GM12878 (cell line): ENCODE measurements around the gene CMC1. TPM values are rescaled to one million over a fixed set of nuclear protein-coding genes. Genes with fewer than 3 reads are reported as not detected.

Source experiments
- ASH2L ChIP-seq: fragments of 300-600, 200-600 bp; sonication (generic); IDR thresholded peaks from 2 replicates; pipeline ENCODE4 v1.6.1; 2017; ENCODE audit warnings: low read depth, mild to moderate bottlenecking, borderline replicate concordance
- BACH1 ChIP-seq: fragments of 450-650 bp; IDR thresholded peaks from 2 replicates; pipeline ENCODE4 v1.6.1; 2017; ENCODE audit warnings: mild to moderate bottlenecking, borderline replicate concordance
- CBFB ChIP-seq: IDR thresholded peaks from 2 replicates; pipeline ENCODE4 v1.6.1; 2016; ENCODE audit warnings: antibody characterized with exemption, low read depth
- IKZF1 ChIP-seq: fragments of 450-650 bp; conservative IDR thresholded peaks from 2 replicates; pipeline ENCODE4 v1.6.1; 2017; ENCODE audit warnings: antibody characterized with exemption, mild to moderate bottlenecking
- MYB ChIP-seq: fragments of 150-350 bp; IDR thresholded peaks from 2 replicates; pipeline ENCODE4 v1.6.1; 2014; ENCODE audit warnings: mild to moderate bottlenecking, low read depth, low read length, borderline replicate concordance
- RB1 ChIP-seq: fragments of 450-650 bp; formaldehyde crosslinking; IDR thresholded peaks from 2 replicates; pipeline ENCODE4 v1.6.1; 2017; ENCODE audit warnings: mild to moderate bottlenecking, borderline replicate concordance
- SIX5 ChIP-seq: IDR thresholded peaks from 2 replicates; pipeline ENCODE4 v1.6.1; 2011; ENCODE audit warnings: mild to moderate bottlenecking, low read depth, low read length, moderate library complexity; ENCODE audit not compliant: severe bottlenecking
- SP1 ChIP-seq: IDR thresholded peaks from one replicate; pipeline ENCODE4 v1.6.1; 2011; ENCODE audit warnings: low read depth, low read length
- TBL1XR1 ChIP-seq: IDR thresholded peaks from 2 replicates; pipeline ENCODE4 v1.6.1; 2012; ENCODE audit warnings: low read depth, low read length, improper control_type of control experiment
- TCF3 ChIP-seq: IDR thresholded peaks from 2 replicates; pipeline ENCODE4 v1.6.1; 2012; ENCODE audit warnings: low read depth, mild to moderate bottlenecking, low read length, borderline replicate concordance; ENCODE audit not compliant: insufficient read depth
- YY1 ChIP-seq: IDR thresholded peaks from 2 replicates; pipeline ENCODE4 v1.6.1; 2011; ENCODE audit warnings: low read depth, mild to moderate bottlenecking, low read length
- ZBED1 ChIP-seq: IDR thresholded peaks from 2 replicates; pipeline ENCODE4 v1.6.1; 2016; ENCODE audit warnings: borderline replicate concordance
- ZNF622 ChIP-seq: fragments of 450-650 bp; IDR thresholded peaks from 2 replicates; pipeline ENCODE4 v1.6.1; 2017; ENCODE audit warnings: mild to moderate bottlenecking, inconsistent platforms
- polyA plus RNA-seq, 11 experiments: library from polyadenylated mRNA; depleted of rRNA in 4 of 11; unstranded in 6 of 11; stranded (reverse) in 5 of 11; fragments of >200 nt; fragmentation: Nextera tagmentation in 4 of 11; fragmentation: Illumina TruSeq in 1 of 11; extraction: Ambion mirVana in 4 of 11; extraction: Trizol in 1 of 11; gene quantifications; 1 replicate in 1 of 11; 2 replicates in 10 of 11; pipeline versions ENCODE4 v1.2.1 to v1.2.3, GENCODE V29; 2011 to 2016; ENCODE audit warnings: inconsistent platforms in 2 of 11, missing spikeins in 2 of 11, low read depth in 1 of 11
- total RNA-seq, 4 experiments: library from RNA; depleted of rRNA in 3 of 4; stranded (reverse); fragments of >200 nt in 3 of 4; fragmentation: Illumina TruSeq in 1 of 4; extraction: Trizol in 1 of 4; gene quantifications; 2 replicates each; pipeline versions ENCODE4 v1.2.1 to v1.2.3, GENCODE V29; 2013 to 2021
- TF ChIP-seq, protein P1 (sequence below): fragments of 450-650 bp; IDR thresholded peaks from 2 replicates; pipeline ENCODE4 v1.6.1; 2016; ENCODE audit warnings: mild to moderate bottlenecking
- TF ChIP-seq, protein P2 (sequence below): IDR thresholded peaks from 2 replicates; pipeline ENCODE4 v1.6.1; 2011; ENCODE audit warnings: borderline replicate concordance, low read depth, mild to moderate bottlenecking, moderate library complexity, mixed read lengths, low read length; ENCODE audit not compliant: insufficient read depth; ENCODE audit errors: extremely low read length
- TF ChIP-seq, protein P3 (sequence below): IDR thresholded peaks from 2 replicates; pipeline ENCODE4 v1.6.1; 2012; ENCODE audit warnings: low read depth, low read length, improper control_type of control experiment
- TF ChIP-seq, protein P4 (sequence below): fragments of 450-650 bp; IDR thresholded peaks from 2 replicates; pipeline ENCODE4 v1.6.1; 2017; ENCODE audit warnings: low read depth, mild to moderate bottlenecking, moderate library complexity
- TF ChIP-seq, protein P5 (sequence below): fragments of 450-650 bp; IDR thresholded peaks from 2 replicates; pipeline ENCODE4 v1.6.1; 2017; ENCODE audit warnings: mild to moderate bottlenecking, low read depth, inconsistent platforms; ENCODE audit not compliant: poor library complexity, severe bottlenecking

The CMC1 gene
- total and polyA plus RNA-seq, 10 of the 15 experiments (the other 5 are each of a cell fraction or from before 2014, with no cell fraction given): 12.3 to 118 (median 29.3) TPM

DNA sequence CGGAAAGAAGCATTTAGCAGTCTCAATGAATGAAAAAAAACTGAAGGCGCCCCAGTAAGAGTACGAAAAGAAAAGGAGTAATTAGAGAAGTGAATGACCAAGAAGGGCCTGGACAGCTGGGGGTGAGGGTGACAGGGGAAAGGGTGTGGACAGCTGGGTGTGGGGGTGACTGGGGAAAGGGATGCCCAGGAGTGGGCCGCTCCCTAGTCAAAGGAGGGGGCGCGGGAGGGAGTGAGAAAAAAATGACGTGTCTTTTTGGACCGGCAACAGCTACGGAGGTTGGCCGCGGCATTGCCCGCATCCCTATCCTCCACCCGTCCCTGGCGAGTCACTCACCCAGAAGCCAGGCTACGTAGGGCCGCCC lies 106.8 kb downstream of the CMC1 start (continued):
- TF ChIP-seq, protein P1, sequence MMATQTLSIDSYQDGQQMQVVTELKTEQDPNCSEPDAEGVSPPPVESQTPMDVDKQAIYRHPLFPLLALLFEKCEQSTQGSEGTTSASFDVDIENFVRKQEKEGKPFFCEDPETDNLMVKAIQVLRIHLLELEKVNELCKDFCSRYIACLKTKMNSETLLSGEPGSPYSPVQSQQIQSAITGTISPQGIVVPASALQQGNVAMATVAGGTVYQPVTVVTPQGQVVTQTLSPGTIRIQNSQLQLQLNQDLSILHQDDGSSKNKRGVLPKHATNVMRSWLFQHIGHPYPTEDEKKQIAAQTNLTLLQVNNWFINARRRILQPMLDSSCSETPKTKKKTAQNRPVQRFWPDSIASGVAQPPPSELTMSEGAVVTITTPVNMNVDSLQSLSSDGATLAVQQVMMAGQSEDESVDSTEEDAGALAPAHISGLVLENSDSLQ: peak; percentile 94
- TF ChIP-seq ZNF622: no peak
- no peak for TF ChIP-seq RB1
- TF ChIP-seq ASH2L: no peak
- no peak for TF ChIP-seq IKZF1
- no peak for TF ChIP-seq BACH1
- TF ChIP-seq TCF3: 0 out of 2 replicates have a peak, but pooled peaks have one; percentile 40
- TF ChIP-seq, protein P2, sequence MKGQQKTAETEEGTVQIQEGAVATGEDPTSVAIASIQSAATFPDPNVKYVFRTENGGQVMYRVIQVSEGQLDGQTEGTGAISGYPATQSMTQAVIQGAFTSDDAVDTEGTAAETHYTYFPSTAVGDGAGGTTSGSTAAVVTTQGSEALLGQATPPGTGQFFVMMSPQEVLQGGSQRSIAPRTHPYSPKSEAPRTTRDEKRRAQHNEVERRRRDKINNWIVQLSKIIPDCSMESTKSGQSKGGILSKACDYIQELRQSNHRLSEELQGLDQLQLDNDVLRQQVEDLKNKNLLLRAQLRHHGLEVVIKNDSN: no peak
- TF ChIP-seq ZBED1: no peak
- no peak for TF ChIP-seq SIX5
- TF ChIP-seq MYB: no peak
- TF ChIP-seq, protein P3, sequence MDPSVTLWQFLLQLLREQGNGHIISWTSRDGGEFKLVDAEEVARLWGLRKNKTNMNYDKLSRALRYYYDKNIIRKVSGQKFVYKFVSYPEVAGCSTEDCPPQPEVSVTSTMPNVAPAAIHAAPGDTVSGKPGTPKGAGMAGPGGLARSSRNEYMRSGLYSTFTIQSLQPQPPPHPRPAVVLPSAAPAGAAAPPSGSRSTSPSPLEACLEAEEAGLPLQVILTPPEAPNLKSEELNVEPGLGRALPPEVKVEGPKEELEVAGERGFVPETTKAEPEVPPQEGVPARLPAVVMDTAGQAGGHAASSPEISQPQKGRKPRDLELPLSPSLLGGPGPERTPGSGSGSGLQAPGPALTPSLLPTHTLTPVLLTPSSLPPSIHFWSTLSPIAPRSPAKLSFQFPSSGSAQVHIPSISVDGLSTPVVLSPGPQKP: no peak
- TF ChIP-seq, protein P4, sequence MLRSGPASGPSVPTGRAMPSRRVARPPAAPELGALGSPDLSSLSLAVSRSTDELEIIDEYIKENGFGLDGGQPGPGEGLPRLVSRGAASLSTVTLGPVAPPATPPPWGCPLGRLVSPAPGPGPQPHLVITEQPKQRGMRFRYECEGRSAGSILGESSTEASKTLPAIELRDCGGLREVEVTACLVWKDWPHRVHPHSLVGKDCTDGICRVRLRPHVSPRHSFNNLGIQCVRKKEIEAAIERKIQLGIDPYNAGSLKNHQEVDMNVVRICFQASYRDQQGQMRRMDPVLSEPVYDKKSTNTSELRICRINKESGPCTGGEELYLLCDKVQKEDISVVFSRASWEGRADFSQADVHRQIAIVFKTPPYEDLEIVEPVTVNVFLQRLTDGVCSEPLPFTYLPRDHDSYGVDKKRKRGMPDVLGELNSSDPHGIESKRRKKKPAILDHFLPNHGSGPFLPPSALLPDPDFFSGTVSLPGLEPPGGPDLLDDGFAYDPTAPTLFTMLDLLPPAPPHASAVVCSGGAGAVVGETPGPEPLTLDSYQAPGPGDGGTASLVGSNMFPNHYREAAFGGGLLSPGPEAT: no peak
- no peak for TF ChIP-seq CBFB
- TF ChIP-seq SP1: no peak
- TF ChIP-seq TBL1XR1: no peak
- TF ChIP-seq YY1: no peak
- TF ChIP-seq, protein P5, sequence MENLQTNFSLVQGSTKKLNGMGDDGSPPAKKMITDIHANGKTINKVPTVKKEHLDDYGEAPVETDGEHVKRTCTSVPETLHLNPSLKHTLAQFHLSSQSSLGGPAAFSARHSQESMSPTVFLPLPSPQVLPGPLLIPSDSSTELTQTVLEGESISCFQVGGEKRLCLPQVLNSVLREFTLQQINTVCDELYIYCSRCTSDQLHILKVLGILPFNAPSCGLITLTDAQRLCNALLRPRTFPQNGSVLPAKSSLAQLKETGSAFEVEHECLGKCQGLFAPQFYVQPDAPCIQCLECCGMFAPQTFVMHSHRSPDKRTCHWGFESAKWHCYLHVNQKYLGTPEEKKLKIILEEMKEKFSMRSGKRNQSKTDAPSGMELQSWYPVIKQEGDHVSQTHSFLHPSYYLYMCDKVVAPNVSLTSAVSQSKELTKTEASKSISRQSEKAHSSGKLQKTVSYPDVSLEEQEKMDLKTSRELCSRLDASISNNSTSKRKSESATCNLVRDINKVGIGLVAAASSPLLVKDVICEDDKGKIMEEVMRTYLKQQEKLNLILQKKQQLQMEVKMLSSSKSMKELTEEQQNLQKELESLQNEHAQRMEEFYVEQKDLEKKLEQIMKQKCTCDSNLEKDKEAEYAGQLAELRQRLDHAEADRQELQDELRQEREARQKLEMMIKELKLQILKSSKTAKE: no peak
- TF ChIP-seq, all 136 proteins: peak for 5
